ENCODE measurements around the gene MTAP.

Gene MTAP

DNA sequence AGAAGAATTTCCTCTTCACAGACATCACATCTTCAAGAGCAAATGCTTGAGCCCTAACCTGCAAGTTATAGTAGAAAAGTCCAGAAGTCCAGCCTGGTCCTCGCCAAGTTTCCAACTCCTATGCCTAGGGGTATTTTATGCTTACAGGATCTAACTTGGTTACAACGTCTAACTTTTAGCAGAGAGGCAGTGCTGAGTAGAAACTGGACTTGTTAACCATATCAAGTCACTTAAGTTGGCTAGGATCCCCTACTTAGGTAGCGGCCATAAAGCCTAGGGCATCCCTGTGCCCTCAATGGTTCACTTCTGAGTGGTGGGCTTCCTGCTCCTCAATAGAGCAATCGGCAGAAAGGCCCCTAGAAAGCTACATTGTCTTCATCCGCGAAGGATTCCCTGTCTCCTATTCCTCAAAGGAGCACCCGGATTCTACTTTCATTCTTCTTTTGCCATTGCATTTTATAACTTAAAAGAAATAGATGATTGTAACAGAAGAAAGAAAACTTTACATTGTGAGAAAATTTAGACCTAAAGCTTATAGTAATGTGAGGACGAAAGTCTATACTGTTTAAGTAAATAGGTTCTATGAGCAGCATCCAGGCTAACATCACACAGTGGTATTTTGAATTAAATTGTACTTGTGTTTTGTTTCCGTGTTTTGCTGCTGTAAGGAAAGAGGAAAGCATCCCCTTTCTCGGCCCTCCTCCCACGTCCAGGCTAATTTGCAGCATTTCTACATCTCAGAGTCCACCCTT lies 1.3 kb upstream of the MTAP start:
- Histone ChIP-seq H3K27me3 (ENCODE audit: insufficient read depth, low read length, poor library complexity, severe bottlenecking) (no peaks in the 10 kb centered on the region), H3K9me3 (ENCODE audit: insufficient read depth, low read depth, low read length) (no peaks in the 10 kb centered on the region), H3K36me3 (ENCODE audit: insufficient read depth, low read length) (no peaks in the 10 kb centered on the region), H2AFZ (ENCODE audit: low read length) (no peak overlapping the region), H3K4me2 (ENCODE audit: low read depth, low read length, poor library complexity, severe bottlenecking) (peak overlapping the region; percentile 88), H3K79me2 (ENCODE audit: insufficient read depth, low read length) (peaks cover 44% of the 10 kb centered on the region), H3K9ac (ENCODE audit: low read depth, low read length, poor library complexity, severe bottlenecking) (peak overlapping the region; percentile 91), H3K4me1 (ENCODE audit: insufficient read depth, low read length, poor library complexity, severe bottlenecking) (peaks cover 25% of the 10 kb centered on the region), H3K9me2 (replicated peaks; ENCODE audit: low read depth, low read length) (no peaks in the 10 kb centered on the region), H4K20me1 (ENCODE audit: insufficient read depth, low read length, poor library complexity, severe bottlenecking) (peaks cover 20% of the 10 kb centered on the region), H3F3A (ENCODE audit: low read depth) (no peaks in the 10 kb centered on the region), H3K4me3 (ENCODE audit: low read length, poor library complexity, severe bottlenecking) (peak overlapping the region; percentile 79)
- no peak for TF ChIP-seq EZH2phosphoT487 (IDR thresholded peaks at IDR 0.05; ENCODE audit: borderline replicate concordance)

- Histone ChIP-seq H3K4me2 (ENCODE audit: low read depth, low read length, poor library complexity, severe bottlenecking) (peak overlapping the region; percentile 88), H3K9me3 (ENCODE audit: insufficient read depth, low read depth, low read length) (no peaks in the 10 kb centered on the region), H3K79me2 (ENCODE audit: insufficient read depth, low read length) (peaks cover 52% of the 10 kb centered on the region)
Observed at GRCh38 chr9:21801683-21802417, 586 bp upstream of the MTAP start.

DNA sequence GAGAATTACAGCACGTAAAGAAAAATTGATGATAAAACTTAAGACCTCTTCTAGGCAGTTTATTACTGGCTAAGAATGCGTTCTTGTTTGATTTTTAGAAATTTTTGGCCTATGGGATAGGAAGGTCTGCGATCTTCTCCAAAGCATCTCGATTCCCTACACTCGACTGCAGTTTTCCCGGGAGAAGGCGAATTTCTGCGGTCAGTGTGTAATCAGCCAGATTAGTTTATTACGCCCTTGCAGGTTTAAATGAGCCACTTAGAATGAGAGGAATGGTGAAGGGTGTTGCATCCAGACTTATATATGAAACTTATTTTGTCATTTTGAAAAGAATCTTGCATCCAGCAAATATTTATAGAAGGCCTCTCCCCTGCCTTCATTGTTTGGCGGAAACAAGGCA lies 1.2 kb downstream of the MTAP start:
- no peaks in the 10 kb centered on the region for H3F3A ChIP-seq (ENCODE audit: low read depth)
- no peaks in the 10 kb centered on the region for H3K9me2 ChIP-seq (replicated peaks; ENCODE audit: low read depth, low read length)
- no peak overlapping the region; the same call in 1 of the 2 replicates for H2AFZ ChIP-seq (ENCODE audit: low read length)
- H3K4me3 ChIP-seq (ENCODE audit: low read length, poor library complexity, severe bottlenecking): peak overlapping the region; percentile 79
- H3K9me3 ChIP-seq (ENCODE audit: insufficient read depth, low read depth, low read length): no peaks in the 10 kb centered on the region
- H3K27me3 ChIP-seq (ENCODE audit: insufficient read depth, low read length, poor library complexity, severe bottlenecking): no peaks in the 10 kb centered on the region
- H3K36me3 ChIP-seq (ENCODE audit: insufficient read depth, low read length): no peaks in the 10 kb centered on the region
- peak overlapping the region; percentile 88 for H3K4me2 ChIP-seq (ENCODE audit: low read depth, low read length, poor library complexity, severe bottlenecking)
- no peak for TF ChIP-seq EZH2phosphoT487 (IDR thresholded peaks at IDR 0.05; ENCODE audit: borderline replicate concordance)
- no peak for TF ChIP-seq CTCF (conservative IDR thresholded peaks at IDR 0.05; ENCODE audit: low read length)
- H3K79me2 ChIP-seq (ENCODE audit: insufficient read depth, low read length): peaks cover 70% of the 10 kb centered on the region
- H3K9ac ChIP-seq (ENCODE audit: low read depth, low read length, poor library complexity, severe bottlenecking): peak overlapping the region; percentile 91
- peaks cover 34% of the 10 kb centered on the region for H3K4me1 ChIP-seq (ENCODE audit: insufficient read depth, low read length, poor library complexity, severe bottlenecking)
- peaks cover 29% of the 10 kb centered on the region for H4K20me1 ChIP-seq (ENCODE audit: insufficient read depth, low read length, poor library complexity, severe bottlenecking)

More at GRCh38 chr9:21801683-21802417, 586 bp upstream of the MTAP start:
- Histone ChIP-seq H3K27me3 (ENCODE audit: insufficient read depth, low read length, poor library complexity, severe bottlenecking) (no peaks in the 10 kb centered on the region), H4K20me1 (ENCODE audit: insufficient read depth, low read length, poor library complexity, severe bottlenecking) (peaks cover 22% of the 10 kb centered on the region), H3K9ac (ENCODE audit: low read depth, low read length, poor library complexity, severe bottlenecking) (peak overlapping the region; percentile 91), H3K4me3 (ENCODE audit: low read length, poor library complexity, severe bottlenecking) (peak overlapping the region; percentile 79), H3K36me3 (ENCODE audit: insufficient read depth, low read length) (no peaks in the 10 kb centered on the region), H3K4me1 (ENCODE audit: insufficient read depth, low read length, poor library complexity, severe bottlenecking) (peaks cover 30% of the 10 kb centered on the region), H2AFZ (ENCODE audit: low read length) (peak overlapping the region; percentile 95), H3K9me2 (replicated peaks; ENCODE audit: low read depth, low read length) (no peaks in the 10 kb centered on the region), H3F3A (ENCODE audit: low read depth) (no peaks in the 10 kb centered on the region)
- TF ChIP-seq EZH2phosphoT487 (IDR thresholded peaks at IDR 0.05; ENCODE audit: borderline replicate concordance) (no peak), CTCF (conservative IDR thresholded peaks at IDR 0.05; ENCODE audit: low read length) (no peak)
